Spleen (tissue), 7 donors: ENCODE data around the gene APOL2.

Experiments used
- CTCF ChIP-seq, 11 experiments: fragments of 200-600 bp in 7 of 11; fragments of 450-650 bp in 4 of 11; sonication (generic) in 4 of 11; IDR thresholded peaks in 8 of 11; conservative IDR thresholded peaks in 3 of 11; 1 replicate in 7 of 11; 2 replicates in 4 of 11; pipeline versions ENCODE4 v1.4.0 to v1.8.0; 2016 to 2021; ENCODE audit warnings: antibody characterized with exemption in 11 of 11, inconsistent platforms in 4 of 11, mild to moderate bottlenecking in 1 of 11
- POLR2AphosphoS5 ChIP-seq, 3 donors: sonication (generic); formaldehyde crosslinking; IDR thresholded peaks; one replicate each; pipeline ENCODE4 v1.5.1; 2017; ENCODE audit warnings: antibody characterized with exemption in 3 of 3
- donor health status: DM: no; HTN: no; CAD: no; lungs with moderate emphysema.
- donor health status: DM: no; HTN: no; CAD: no.
- donor health status: DM: no; HTN: no; CAD: no.

- TF ChIP-seq CTCF (IDR thresholded peaks at IDR 0.05 in 8 of 11, conservative IDR thresholded peaks at IDR 0.05 in 3 of 11) (no peak), POLR2AphosphoS5 (IDR thresholded peaks at IDR 0.05) (no peak)
Observed at GRCh38 chr22:36222887-36223450, 16.4 kb downstream of the APOL2 start.
